Activated naive CD8-positive, alpha-beta T cell (primary cell): ENCODE measurements around the gene BUB1B.
"Not testable (repeated sequence)": the region's sequence is repeated elsewhere in the genome, so short reads cannot be mapped to it uniquely, and the experiment has no call there.

Experiments used
- H3K27ac Mint-ChIP-seq: one replicate; pipeline ENCODE4 v1.8.0; 2021; ENCODE audit warnings: mixed read lengths
- H3K27me3 Mint-ChIP-seq: one replicate; pipeline ENCODE4 v1.8.0; 2021; ENCODE audit warnings: mixed read lengths
- H3K36me3 Mint-ChIP-seq: one replicate; pipeline ENCODE4 v1.8.0; 2021; ENCODE audit warnings: mixed read lengths
- H3K4me1 Mint-ChIP-seq: one replicate; pipeline ENCODE4 v1.8.0; 2021; ENCODE audit warnings: low read depth, mixed read lengths
- H3K4me3 Mint-ChIP-seq: one replicate; pipeline ENCODE4 v1.8.0; 2021; ENCODE audit warnings: mild to moderate bottlenecking, mixed read lengths
- H3K9me3 Mint-ChIP-seq: one replicate; pipeline ENCODE4 v1.8.0; 2021; ENCODE audit warnings: low read depth, mixed read lengths

BUB1B gene

GRCh38 chr15:40128766-40129660, 31.9 kb upstream of the BUB1B start:
- no peaks in the 10 kb centered on the region for H3K27me3 Mint-ChIP-seq
- H3K4me1 Mint-ChIP-seq, result no peaks in the 10 kb centered on the region

GRCh38 chr15:40130118-40130517, 30.8 kb upstream of the BUB1B start:
- H3K4me3 Mint-ChIP-seq, result no peak overlapping the region

More at GRCh38 chr15:40128766-40129660, 31.9 kb upstream of the BUB1B start:
- Mint-ChIP-seq H3K4me3 (no peak overlapping the region), H3K27ac (no peak overlapping the region), H3K9me3 (no peaks in the 10 kb centered on the region), H3K36me3 (no peaks in the 10 kb centered on the region)

GRCh38 chr15:40130799-40131502, 29.9 kb upstream of the BUB1B start:
- Mint-ChIP-seq H3K9me3 (no peaks in the 10 kb centered on the region), H3K27ac (no peak overlapping the region), H3K27me3 (no peaks in the 10 kb centered on the region), H3K4me1 (no peaks in the 10 kb centered on the region), H3K4me3 (no peak overlapping the region), H3K36me3 (no peaks in the 10 kb centered on the region)

More at GRCh38 chr15:40130118-40130517, 30.8 kb upstream of the BUB1B start:
- no peaks in the 10 kb centered on the region for H3K9me3 Mint-ChIP-seq
- H3K27me3 Mint-ChIP-seq, result no peaks in the 10 kb centered on the region
- H3K27ac Mint-ChIP-seq, result no peak overlapping the region
- H3K36me3 Mint-ChIP-seq, result no peaks in the 10 kb centered on the region
- no peaks in the 10 kb centered on the region for H3K4me1 Mint-ChIP-seq

- no peaks in the 10 kb centered on the region for H3K27me3 Mint-ChIP-seq
- H3K27ac Mint-ChIP-seq, result no peak overlapping the region
- H3K4me1 Mint-ChIP-seq, result no peaks in the 10 kb centered on the region
- H3K4me3 Mint-ChIP-seq, result no peak overlapping the region
- H3K9me3 Mint-ChIP-seq, result no peaks in the 10 kb centered on the region
- H3K36me3 Mint-ChIP-seq, result no peaks in the 10 kb centered on the region
Observed at GRCh38 chr15:40133544-40133943, 27.3 kb upstream of the BUB1B start.

- H3K9me3 Mint-ChIP-seq, result no peaks in the 10 kb centered on the region
- no peak overlapping the region for H3K4me3 Mint-ChIP-seq
- H3K4me1 Mint-ChIP-seq, result no peaks in the 10 kb centered on the region
- H3K36me3 Mint-ChIP-seq, result no peaks in the 10 kb centered on the region
- no peak overlapping the region for H3K27ac Mint-ChIP-seq
- no peaks in the 10 kb centered on the region for H3K27me3 Mint-ChIP-seq
Observed at GRCh38 chr15:40134885-40135284, 26.0 kb upstream of the BUB1B start.

- H3K9me3 Mint-ChIP-seq, H3K27ac Mint-ChIP-seq, H3K4me1 Mint-ChIP-seq, H3K27me3 Mint-ChIP-seq, H3K36me3 Mint-ChIP-seq, H3K4me3 Mint-ChIP-seq: not testable (repeated sequence)
Observed at GRCh38 chr15:40135846-40136450, 24.9 kb upstream of the BUB1B start.

- Mint-ChIP-seq H3K9me3 (no peaks in the 10 kb centered on the region), H3K4me1 (no peaks in the 10 kb centered on the region), H3K27ac (no peak overlapping the region), H3K4me3 (no peak overlapping the region), H3K36me3 (no peaks in the 10 kb centered on the region), H3K27me3 (no peaks in the 10 kb centered on the region)
Observed at GRCh38 chr15:40136470-40137302, 24.2 kb upstream of the BUB1B start.

- H3K4me3 Mint-ChIP-seq, result no peak overlapping the region
- H3K27me3 Mint-ChIP-seq, result no peaks in the 10 kb centered on the region
- no peaks in the 10 kb centered on the region for H3K9me3 Mint-ChIP-seq
- H3K36me3 Mint-ChIP-seq, result no peaks in the 10 kb centered on the region
- H3K27ac Mint-ChIP-seq, result no peak overlapping the region
- H3K4me1 Mint-ChIP-seq, result no peaks in the 10 kb centered on the region
Observed at GRCh38 chr15:40137303-40138200, 23.3 kb upstream of the BUB1B start.

GRCh38 chr15:40138201-40138570, 22.7 kb upstream of the BUB1B start:
- H3K27ac Mint-ChIP-seq, H3K4me1 Mint-ChIP-seq, H3K9me3 Mint-ChIP-seq, H3K4me3 Mint-ChIP-seq, H3K27me3 Mint-ChIP-seq, H3K36me3 Mint-ChIP-seq: not testable (repeated sequence)

- Mint-ChIP-seq H3K27ac (no peak overlapping the region), H3K9me3 (no peaks in the 10 kb centered on the region), H3K27me3 (no peaks in the 10 kb centered on the region), H3K4me1 (no peaks in the 10 kb centered on the region), H3K36me3 (no peaks in the 10 kb centered on the region), H3K4me3 (no peak overlapping the region)
Observed at GRCh38 chr15:40142428-40142827, 18.4 kb upstream of the BUB1B start.

GRCh38 chr15:40146037-40146436, 14.8 kb upstream of the BUB1B start:
- Mint-ChIP-seq H3K9me3 (no peaks in the 10 kb centered on the region), H3K4me3 (no peak overlapping the region), H3K4me1 (no peaks in the 10 kb centered on the region), H3K36me3 (no peaks in the 10 kb centered on the region), H3K27ac (no peak overlapping the region), H3K27me3 (no peaks in the 10 kb centered on the region)

GRCh38 chr15:40149339-40149738, 11.5 kb upstream of the BUB1B start:
- Mint-ChIP-seq H3K36me3 (no peaks in the 10 kb centered on the region), H3K27me3 (no peaks in the 10 kb centered on the region), H3K9me3 (no peaks in the 10 kb centered on the region), H3K27ac (no peak overlapping the region), H3K4me1 (no peaks in the 10 kb centered on the region), H3K4me3 (no peak overlapping the region)

- H3K4me3 Mint-ChIP-seq, result no peak overlapping the region
- no peaks in the 10 kb centered on the region for H3K36me3 Mint-ChIP-seq
Observed at GRCh38 chr15:40150163-40150925, 10.5 kb upstream of the BUB1B start.

More at GRCh38 chr15:40150163-40150925, 10.5 kb upstream of the BUB1B start:
- no peak overlapping the region for H3K27ac Mint-ChIP-seq
- no peaks in the 10 kb centered on the region for H3K9me3 Mint-ChIP-seq
- no peaks in the 10 kb centered on the region for H3K4me1 Mint-ChIP-seq
- no peaks in the 10 kb centered on the region for H3K27me3 Mint-ChIP-seq
